ENCODE results near the gene TNFRSF1B.

Gene TNFRSF1B

GRCh38 chr1:12166834-12167492 is at the start of gene TNFRSF1B:
Gene TNFRSF1B (plus strand): TSS chr1:12166991. CDS start chr1:12167092, 101 bp downstream.
- DNase-seq (ENCODE audit: low read depth in 2 of 2), result peak; percentile 42 to 50

- DNase-seq (ENCODE audit: low read depth in 2 of 2), result no peak
Measured at GRCh38 chr1:12121212-12122003, 45.4 kb upstream of the TNFRSF1B start.

GRCh38 chr1:12123172-12123571 is 43.6 kb upstream of the TNFRSF1B start:
- DNase-seq (ENCODE audit: low read depth in 2 of 2), result no peak

- peak; percentile 63 to 68 for DNase-seq (ENCODE audit: low read depth in 2 of 2)
Measured at GRCh38 chr1:12124693-12125421, 41.9 kb upstream of the TNFRSF1B start.

GRCh38 chr1:12125422-12126355 is 41.1 kb upstream of the TNFRSF1B start:
- no peak for DNase-seq (ENCODE audit: low read depth in 2 of 2)

GRCh38 chr1:12126781-12127180 is 40.0 kb upstream of the TNFRSF1B start:
- DNase-seq (ENCODE audit: low read depth in 2 of 2), result no peak

GRCh38 chr1:12127206-12127810 is 39.5 kb upstream of the TNFRSF1B start:
- DNase-seq (ENCODE audit: low read depth in 2 of 2), result no peak

- DNase-seq (ENCODE audit: low read depth in 2 of 2), result no peak
Measured at GRCh38 chr1:12128120-12128519, 38.7 kb upstream of the TNFRSF1B start.

- DNase-seq (ENCODE audit: low read depth in 2 of 2), result no peak
Measured at GRCh38 chr1:12129624-12130023, 37.2 kb upstream of the TNFRSF1B start.

GRCh38 chr1:12130466-12131130 is 36.2 kb upstream of the TNFRSF1B start:
- DNase-seq (ENCODE audit: low read depth in 2 of 2), result no peak

GRCh38 chr1:12132078-12132477 is 34.7 kb upstream of the TNFRSF1B start:
- no peak for DNase-seq (ENCODE audit: low read depth in 2 of 2)

- no peak for DNase-seq (ENCODE audit: low read depth in 2 of 2)
Measured at GRCh38 chr1:12134716-12135115, 32.1 kb upstream of the TNFRSF1B start.

- DNase-seq (ENCODE audit: low read depth in 2 of 2), result no peak
Measured at GRCh38 chr1:12135612-12136011, 31.2 kb upstream of the TNFRSF1B start.

- no peak for DNase-seq (ENCODE audit: low read depth in 2 of 2)
Measured at GRCh38 chr1:12136916-12137610, 29.7 kb upstream of the TNFRSF1B start.

GRCh38 chr1:12138196-12139168 is 28.3 kb upstream of the TNFRSF1B start:
- no peak for DNase-seq (ENCODE audit: low read depth in 2 of 2)

GRCh38 chr1:12140016-12140415 is 26.8 kb upstream of the TNFRSF1B start:
- no peak for DNase-seq (ENCODE audit: low read depth in 2 of 2)

- no peak for DNase-seq (ENCODE audit: low read depth in 2 of 2)
Measured at GRCh38 chr1:12140515-12141162, 26.2 kb upstream of the TNFRSF1B start.

Data from stimulated activated CD8-positive, alpha-beta memory T cell treated with anti-CD3 and anti-CD28 coated beads, Interleukin-7, amount 100 ng/mL, for 1 hour (primary cell).